GM21529 (cell line): ENCODE results near the gene PCDHGC4.

Experiments used
- ATAC-seq: cut with Tn5 transposase; IDR thresholded peaks from one replicate; pipeline ENCODE4 v1.9.1; 2021; ENCODE audit not compliant: unreplicated experiment

PCDHGC4 gene

DNA sequence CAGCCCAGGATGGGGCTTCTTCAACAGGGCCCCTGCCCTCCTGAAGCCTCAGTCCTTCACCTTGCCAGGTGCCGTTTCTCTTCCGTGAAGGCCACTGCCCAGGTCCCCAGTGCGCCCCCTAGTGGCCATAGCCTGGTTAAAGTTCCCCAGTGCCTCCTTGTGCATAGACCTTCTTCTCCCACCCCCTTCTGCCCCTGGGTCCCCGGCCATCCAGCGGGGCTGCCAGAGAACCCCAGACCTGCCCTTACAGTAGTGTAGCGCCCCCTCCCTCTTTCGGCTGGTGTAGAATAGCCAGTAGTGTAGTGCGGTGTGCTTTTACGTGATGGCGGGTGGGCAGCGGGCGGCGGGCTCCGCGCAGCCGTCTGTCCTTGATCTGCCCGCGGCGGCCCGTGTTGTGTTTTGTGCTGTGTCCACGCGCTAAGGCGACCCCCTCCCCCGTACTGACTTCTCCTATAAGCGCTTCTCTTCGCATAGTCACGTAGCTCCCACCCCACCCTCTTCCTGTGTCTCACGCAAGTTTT, 27.6 kb downstream of the PCDHGC4 start:
- no peak for ATAC-seq

DNA sequence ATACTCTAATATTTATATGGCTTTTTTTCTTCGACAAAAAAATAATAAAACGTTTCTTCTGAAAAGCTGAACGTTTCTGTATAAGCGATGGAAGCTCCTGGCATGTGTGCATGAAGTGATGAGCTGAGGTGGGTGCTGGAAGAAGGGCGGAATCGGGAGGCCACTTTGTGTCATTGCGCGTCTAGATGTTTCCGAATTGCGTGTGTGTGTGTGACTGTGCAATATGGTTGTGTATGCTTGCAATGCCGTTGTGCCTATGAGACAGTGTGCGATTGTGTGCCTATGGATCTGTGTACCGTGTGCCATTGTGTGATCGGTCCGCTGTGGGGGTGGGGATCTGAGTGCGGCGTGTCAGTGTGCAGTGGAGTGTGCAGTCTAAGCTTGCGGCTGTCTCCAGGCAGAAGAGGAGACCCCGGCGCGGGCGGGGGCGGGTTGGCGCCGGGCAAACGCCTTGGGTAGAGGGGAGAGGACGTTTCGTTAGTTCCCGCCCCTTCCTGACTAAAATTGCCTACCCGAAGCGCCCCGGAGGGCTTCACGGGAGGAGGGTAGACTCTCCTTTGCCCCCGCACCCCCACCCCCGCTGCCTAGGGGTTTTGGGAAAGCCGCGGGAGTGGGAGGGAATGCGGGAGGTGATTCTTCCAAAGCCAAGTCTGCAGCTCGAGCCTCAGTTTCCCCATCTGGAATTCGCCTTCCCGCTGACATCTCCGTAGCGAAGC, 28.2 kb downstream of the PCDHGC4 start:
- no peak for ATAC-seq

- peak; percentile 29 for ATAC-seq
Measured at GRCh38 chr5:141513627-141514329, 28.9 kb downstream of the PCDHGC4 start.

- peak; percentile 16 for ATAC-seq
Measured at GRCh38 chr5:141514330-141515133, 29.7 kb downstream of the PCDHGC4 start.

DNA sequence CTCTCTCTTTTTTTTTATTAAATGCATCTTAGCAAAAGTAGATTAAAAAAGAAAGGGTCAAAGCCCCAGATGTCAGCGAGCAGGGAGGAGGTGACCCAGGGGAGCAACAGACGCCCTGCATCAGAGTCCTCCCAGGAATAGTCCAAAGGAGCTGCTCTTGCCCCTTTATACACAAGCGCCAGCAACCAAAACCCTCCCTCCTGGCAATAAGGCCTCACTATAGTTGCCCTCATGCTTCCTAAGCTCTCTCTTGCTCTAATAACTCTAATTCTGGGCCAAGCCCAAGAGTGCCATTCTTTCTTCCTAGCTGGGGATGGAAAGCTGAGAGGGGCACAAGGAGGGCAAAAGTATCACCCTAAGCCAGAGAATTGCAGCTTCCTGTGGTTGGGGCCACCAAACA, 30.3 kb downstream of the PCDHGC4 start:
- ATAC-seq = no peak

DNA sequence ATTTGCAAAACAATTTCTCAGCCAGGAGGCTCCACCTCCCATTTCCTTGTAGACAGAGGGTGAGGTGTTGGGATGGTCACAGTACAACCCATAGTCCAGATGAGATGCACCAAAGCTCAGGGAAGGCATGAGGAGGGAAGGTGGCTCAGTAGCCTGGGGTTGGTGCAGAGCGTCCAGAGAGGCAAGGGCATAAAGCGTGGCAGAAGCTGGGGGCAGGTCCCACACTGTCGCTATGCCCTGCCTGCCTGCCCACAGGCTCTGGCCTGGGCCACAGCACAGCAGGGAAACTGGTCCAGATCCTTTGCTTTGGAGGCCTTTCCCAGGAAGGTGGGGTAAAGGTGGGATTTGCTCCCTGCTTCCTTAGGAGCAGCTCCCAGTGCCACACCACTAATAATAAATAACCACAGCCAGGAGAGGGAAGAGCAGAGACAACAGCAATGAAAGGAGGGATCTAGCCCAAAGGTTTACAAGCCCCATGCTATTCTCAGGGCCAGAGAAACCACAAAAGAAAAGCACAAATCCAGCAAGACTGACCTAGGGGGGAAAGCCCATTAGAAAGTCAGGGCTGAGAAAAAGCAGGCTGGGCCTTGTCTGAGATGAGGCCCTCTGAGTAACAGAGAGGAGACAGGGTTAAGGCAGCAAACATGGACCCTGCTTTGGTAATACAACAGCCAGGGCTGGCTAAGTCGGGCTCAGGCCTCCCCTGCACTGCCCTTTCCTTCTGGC, 31.3 kb downstream of the PCDHGC4 start:
- ATAC-seq = no peak

DNA sequence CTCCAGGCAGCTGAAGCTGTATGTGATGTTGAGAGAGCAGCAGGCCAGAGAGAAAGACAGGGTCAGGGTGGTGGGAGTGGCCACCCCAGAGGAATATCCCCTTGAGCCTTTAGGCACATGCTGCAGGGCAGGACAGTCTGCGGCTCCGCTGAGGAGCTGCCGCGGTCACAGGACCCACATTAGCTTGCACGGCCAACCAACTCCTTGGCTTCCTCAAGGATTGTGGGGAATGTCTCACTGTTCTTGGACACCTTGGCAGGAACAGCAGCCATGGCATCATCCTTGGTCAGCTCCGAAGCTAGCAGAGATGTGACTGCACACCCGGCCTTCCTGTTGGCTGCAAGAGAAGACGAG, 31.8 kb downstream of the PCDHGC4 start:
- no peak for ATAC-seq

DNA sequence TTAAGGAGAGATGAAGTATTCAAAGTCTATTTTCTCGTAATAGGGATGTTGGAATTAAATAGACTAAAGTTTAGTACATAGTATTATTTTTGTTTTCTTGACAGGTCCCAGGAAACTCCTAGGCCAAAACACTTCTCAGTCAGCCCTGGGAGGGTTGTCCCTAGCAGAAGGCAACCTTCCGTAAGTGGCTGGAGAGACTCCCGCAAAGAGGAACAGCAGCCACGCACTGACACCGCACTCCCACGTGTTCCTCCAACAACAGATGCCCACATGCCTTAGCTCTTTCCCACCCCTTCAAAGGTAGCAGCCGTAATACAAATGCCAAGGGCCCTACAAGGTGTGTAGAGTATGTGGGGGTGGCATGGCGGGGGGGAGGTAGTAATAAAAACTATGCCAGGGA, 32.5 kb downstream of the PCDHGC4 start:
- no peak for ATAC-seq

DNA sequence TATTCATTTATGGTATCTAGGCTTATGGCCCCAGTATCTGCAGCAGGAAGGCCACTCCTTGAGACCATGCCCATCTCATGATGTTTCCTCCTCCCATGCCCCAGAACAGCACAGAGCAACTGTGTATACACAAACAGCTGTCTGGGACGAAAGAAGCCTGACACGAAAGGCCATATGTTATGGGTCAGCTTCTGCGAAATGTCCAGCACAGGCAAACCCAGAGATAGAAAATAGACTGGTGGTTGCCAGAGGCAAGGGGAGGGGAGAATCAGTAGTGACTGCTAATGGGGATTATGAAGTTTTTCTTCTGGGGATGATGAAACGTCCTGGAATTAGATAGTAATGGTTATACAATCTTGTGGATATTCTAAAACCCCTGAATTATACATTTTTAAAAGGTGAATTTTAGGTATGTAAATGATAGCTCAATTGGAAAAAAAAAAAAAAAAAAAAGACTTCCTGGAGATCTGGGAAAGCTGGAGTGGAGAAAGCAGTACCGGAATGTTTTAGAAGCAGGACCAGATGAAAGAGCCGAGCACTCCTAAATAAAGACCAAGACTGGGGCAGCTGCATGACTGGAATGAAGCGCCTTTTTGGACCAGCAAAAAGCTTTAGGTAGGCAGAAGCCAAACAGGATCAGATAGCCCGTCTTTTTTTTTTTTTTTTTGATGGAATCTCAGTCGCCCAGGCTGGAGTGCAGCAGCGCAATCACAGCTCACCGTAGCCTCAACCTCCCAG, 33.2 kb downstream of the PCDHGC4 start:
- no peak for ATAC-seq

GRCh38 chr5:141518618-141519015, 33.8 kb downstream of the PCDHGC4 start:
- no peak for ATAC-seq

DNA sequence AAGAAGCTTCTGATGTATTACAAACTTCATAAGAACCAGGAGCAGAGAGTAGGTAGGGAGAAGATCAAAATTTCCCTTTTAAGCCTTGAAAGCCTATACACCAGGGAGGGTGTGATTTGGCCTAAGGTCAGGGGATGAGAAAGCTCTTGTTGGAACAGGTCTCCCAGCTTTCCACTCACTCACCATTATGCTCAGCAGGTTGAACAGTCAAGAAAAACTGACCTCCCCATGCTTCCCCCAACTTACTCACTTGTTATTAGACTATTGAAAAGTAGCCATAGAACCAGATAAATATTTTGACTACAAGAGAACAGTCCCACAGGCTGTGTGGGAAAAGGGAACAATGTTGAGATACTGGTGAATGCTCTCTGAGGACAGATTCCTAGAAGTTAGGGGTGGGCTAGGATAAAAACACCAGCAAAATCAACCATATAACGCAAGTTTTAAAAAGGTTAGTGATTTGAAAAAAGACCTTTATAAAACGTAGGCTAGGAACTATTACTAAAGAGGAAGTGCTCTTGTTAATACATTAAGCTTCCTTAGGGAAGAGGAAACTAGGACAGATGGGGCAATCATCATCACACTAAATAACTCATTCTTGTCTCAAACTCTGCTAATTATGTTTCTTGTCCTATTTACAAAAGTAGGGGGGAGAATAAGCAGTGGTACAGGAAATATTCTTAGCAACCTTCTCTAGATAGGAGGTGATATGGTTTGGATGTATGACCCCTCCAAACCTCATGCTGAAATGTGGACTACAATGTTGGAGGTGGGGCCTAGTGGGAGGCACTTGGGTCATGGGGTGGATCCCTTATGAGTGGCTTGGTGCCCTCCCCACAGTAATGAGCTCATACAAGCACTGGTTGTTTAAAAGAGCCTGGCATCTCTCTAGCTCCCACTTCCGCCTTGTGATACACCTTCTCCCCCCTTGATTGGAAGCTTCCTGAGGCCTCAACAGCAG, 35.1 kb downstream of the PCDHGC4 start:
- no peak for ATAC-seq

GRCh38 chr5:141521244-141521781, 36.5 kb downstream of the PCDHGC4 start:
- no peak for ATAC-seq

DNA sequence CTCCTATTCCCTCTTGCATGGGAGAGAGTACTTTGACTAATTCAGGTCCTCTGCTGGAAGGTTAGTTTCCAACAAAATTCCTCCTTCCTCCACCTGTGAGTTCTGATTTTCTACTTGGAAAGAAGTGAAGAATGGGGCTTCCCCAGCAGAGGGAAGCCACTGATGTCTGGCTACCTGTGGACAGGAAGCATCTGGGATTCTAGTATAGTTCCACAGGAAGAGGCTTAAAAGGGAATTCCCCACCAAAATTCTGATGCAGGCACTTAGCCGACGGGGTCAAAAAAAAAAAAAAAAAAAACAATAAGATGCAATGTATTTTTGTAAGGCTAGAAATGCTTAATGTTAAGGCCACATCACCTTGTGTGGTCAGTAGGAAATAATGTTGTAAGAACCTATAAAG, 37.5 kb downstream of the PCDHGC4 start:
- ATAC-seq = no peak

- no peak for ATAC-seq
Measured at GRCh38 chr5:141523991-141524390, 39.2 kb downstream of the PCDHGC4 start.

DNA sequence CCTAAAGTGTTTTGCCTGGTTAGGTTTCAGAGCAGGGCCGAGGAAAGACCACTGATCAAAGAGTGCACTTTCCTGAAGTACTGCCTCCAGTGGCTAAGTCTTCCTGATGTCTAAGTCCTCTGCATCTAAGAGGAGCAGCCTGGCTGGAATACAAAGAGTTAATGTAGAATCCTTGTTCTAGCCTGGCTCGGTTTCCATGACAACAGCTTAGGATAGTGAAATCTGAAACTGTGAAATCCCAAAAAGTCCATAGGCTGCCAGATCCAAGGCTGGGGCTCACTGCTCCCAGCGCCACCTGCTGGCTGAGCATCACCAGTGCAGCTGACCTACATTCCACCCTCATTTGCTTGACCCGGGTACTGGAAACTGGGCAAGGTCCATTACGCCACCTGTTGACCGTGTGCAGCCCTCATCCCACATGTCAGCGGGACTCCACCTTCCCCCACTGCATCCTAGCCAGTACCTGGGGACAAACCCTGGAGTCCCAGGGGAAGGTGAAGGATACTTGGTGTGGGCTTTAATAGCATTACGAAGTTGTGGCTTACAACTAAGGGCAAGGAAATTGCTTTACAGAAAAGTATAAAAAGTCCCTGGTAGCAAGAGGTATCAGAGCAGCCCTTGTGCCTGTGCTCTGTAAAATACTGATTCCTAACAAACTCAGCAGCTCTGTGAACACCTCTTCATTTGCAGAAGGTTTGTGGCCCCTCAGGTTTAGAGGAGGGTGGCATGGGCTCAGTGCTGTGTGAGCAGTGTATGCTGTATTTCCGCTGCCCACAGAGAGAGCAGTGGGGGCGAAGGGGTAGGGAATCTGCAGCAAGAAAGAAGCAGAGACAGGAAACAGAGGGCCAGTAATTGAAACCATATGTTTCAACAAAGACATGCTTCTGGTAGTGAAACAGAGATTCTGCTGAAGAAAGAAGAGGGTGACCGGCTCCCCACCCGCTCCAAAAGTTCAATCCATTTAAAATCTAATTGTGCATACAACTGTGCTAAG, 40.1 kb downstream of the PCDHGC4 start:
- ATAC-seq = peak; percentile 63

DNA sequence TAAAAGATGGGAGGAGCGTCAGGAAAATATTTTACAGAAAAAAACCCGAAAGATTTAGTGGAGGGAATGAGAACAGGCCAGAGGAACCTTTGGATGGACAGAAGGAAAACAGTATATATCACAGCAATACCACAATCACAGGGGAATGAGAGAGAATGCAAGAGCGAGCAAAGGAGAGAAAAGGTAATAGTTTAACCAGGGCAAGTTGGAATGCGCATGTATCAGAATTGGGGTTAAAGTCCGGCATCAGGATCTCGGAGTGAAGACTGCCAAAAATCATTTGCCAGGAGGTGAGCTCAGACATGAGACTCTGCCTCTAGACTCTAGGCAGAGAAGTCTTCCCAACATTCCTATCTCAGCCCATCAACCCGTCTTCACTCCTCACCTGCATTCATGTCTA, 40.8 kb downstream of the PCDHGC4 start:
- no peak for ATAC-seq

DNA sequence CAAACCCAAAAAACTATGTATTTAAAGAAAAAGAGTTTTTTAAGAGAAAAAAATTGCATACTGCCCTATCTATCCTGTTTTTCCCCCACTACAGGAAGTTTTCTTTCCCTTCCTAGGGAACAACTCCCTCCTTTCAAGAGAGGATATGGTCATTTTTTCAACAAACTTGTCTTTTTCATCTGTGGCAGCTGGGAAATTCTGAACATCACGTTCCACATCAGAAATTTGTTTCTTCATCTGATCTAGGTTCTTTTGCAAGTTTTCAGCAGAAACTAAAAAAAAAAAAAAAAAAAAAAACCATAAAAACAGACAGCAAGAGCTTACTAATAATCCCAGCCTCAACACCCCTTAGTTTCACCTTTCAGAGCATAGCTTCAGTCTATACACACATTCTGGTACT, 42.6 kb downstream of the PCDHGC4 start:
- no peak for ATAC-seq
